HG03103 (cell line): ENCODE results near the gene ALG12.
A peak's percentile ranks its signal among the peaks of the same experiment; 100 is the strongest.

Experiments used
- ATAC-seq: cut with Tn5 transposase; IDR thresholded peaks from one replicate; pipeline ENCODE4 v1.9.1; 2021; ENCODE audit warnings: low read depth; ENCODE audit not compliant: unreplicated experiment

ALG12 gene

DNA sequence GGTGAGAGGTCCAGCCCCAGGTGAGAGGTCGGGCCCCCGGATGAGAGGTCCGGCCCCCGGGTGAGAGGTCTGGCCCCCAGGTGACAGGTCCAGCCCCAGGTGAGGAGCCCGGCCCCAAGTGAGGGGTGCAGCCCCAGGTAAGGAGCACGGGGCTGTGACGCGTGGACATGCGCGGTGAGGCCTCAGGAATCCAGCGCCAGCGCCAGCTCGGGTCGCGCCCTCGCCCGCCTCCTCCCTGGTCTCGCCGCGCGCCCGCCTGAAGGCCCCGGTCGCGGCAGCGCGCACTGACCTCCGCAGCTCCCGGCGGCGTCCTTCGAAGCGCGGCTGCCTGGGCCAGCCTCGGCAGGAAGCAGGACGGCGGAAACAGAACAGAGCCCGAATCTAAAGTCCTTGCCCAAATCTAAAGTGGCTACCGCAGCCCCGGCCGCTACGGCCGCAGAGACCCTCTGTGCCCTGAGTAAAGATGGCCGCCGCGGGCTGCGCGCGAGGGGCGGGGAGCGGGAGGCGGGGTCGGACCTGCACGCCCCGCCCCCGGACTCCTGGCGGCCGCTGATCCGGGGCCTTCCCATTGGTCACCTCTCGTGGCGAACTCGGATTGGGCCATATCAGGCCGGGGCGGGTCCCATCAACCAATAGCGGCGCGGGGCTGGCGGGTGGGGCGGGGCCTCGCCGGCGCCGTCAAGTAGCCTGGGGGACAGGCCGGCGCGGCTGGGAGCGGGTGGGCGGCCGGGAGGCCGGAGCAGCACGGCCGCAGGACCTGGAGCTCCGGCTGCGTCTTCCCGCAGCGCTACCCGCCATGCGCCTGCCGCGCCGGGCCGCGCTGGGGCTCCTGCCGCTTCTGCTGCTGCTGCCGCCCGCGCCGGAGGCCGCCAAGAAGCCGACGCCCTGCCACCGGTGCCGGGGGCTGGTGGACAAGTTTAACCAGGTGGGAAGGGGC is at the start of gene ALG12, which contains the start of gene CRELD2:
Gene ALG12 (minus strand): TSS at position 465 of the 937 bp plus-strand sequence. CDS start 4,673 bp downstream, outside the sequence.
Gene CRELD2 (plus strand): TSS at position 661 of the 937 bp plus-strand sequence. CDS start 136 bp downstream, at position 797.
- peak; percentile 87 for ATAC-seq

DNA sequence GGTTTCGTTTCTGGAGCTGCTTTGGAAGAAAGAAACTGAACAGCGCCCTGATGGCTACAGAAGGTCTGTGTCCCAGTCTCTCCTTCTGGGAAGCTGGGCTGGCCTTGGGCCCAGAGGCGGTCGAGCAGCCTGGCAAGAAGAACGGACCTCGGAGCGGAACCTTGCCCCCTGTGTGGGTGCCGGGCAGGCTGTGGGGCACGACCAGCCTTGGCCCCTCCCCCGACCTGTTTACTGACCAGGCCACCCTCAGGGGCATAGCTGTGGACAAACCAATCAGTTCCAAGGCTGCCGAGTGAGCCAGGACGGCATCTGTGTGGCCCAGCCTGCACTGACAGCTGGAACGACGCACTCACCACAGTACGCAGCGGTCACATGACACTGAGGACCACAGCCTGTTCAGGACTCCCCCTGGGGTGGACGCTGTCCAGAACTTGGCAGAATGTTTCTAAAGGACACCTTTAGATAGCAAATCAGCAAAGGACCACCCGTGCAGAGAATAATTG is 49.5 kb upstream of the ALG12 start:
- no peak for ATAC-seq

DNA sequence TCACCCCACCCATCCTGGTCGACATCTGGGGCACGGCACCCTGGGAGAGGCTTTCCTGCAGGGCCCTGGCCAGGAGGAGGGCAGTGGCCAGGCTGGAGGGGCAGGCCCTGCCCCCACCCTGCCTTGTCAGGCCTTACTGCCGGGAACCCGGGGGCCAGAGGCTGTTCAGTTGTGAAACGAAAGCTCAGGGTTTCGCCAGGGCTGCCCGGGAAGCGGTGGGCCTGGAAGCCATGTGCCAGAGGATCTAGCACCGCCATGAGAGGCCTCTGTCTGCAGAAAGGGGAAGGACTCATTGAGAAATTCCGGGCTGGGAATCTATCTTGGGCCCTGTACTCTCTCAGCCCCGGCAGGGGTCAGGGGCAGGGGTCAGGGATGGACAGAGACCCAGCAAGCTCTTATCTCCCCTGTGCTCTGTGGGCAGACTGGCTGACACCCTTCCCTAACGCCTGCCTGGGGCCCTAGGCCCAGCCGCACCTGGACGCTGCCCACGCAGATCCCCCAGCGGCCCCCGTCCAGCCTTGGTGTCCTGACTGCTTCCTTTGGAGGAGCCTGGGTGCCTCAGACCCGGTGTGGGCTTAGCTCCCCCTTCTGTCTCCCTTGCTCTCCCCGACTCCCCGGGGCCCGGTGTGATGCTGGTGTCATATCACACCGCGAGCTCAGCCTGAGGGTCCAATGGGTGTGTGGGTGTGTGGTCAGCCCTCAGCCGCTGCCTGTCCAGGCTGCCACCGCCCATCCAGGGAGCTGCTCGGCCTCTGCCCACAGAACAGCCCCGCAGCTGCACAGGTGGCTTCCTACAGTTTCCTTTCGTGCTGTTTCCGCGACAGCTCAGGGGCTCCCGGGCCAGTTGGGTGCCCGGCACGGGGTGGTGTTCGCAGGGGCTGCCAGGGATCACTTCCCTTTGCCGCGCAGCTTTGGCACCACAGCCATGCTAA is 48.8 kb upstream of the ALG12 start:
- ATAC-seq, result no peak

DNA sequence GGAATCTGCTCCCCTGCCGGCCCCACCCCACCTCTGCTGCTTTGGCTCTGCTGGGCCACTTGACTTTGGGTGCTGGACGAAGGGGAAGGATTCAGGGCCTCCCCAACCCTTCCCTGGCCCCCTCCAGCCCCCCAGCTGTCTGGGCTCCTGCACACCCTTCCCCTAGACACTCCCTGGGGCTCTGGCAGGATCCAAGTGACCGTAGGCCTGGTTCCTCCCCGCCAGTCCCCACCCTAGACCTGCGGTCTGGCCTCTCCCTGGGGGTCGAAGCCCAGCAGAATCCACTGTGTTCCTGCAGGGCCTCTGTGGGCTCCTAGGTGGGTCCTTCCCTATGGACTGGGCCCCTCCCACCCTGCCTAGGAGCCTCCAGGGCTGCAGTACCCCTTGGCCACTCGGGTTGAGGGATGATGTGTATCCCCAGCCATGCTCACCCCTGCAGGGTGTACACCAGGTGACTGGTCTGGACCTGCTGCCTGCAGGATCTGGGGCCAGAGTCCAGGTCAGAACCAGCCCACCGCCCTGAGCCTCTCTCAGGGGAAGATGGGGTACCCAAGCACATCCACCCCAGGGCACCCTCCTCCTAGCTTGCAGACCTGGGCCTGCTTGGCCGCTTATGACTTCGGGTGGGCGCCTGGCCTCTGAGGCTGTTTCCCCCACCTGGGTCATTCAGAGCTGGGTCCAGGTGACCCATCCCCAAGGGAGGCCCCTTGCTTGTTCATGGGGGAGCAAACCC is 48.0 kb upstream of the ALG12 start:
- no peak for ATAC-seq

- ATAC-seq, result no peak
These were observed 47.1 kb upstream of the ALG12 start for GRCh38 chr22:49965091-49966040.

DNA sequence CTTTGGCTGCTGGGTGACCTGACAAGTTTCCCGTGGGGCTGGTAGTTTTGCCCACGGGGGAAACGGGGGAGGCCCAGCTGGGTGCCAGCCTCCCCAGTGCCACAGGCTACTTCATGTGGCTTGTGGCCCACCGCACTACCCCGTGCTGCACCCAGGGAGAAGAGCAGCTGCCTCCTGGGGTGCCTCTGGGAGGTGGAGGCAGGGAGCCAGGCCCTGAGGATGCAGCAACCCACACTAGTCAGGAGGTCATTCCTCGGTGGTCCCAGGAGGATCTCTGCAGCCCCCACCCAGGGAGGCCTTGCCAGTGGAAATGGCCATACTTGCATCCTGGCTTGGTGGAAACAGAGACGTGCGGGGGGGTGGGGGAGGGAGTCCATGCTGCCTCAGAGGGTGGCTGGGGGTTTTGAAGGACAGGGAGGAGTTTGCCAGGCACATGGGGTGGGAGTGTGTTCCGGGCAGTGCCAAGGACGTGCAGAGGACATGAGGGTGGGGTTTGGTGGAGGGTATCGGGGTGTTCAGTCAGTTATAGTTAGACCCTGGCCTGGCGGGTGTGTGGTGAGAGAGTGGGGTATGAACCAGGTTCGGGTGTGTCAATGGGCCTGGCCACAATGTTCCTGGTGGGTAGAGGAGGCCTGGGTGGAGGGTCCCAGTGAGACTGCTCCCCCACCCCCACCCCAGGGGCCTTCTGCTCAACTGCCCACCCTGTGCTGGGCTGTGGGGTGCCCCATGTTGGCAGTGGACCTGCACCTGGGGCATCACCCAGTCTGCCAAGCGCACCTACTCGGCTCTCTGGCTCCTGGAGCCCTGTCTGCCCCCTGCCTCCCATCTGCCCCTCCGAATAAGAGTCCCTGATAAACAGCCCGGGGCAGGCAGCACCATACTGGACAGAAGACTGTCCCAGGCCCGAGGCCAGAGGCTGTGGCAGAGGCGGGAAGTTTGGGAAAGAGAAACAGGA is 46.2 kb upstream of the ALG12 start:
- no peak for ATAC-seq

DNA sequence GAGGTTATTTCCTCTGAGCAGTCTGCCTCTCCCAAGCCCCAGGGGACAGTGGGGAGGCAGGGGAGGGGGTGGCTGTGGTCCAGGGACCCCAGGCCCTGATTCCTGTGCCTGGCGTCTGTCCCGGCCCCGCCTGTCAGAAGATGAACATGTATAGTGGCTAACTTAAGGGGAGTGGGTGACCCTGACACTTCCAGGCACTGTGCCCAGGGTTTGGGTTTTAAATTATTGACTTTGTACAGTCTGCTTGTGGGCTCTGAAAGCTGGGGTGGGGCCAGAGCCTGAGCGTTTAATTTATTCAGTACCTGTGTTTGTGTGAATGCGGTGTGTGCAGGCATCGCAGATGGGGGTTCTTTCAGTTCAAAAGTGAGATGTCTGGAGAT is 45.4 kb upstream of the ALG12 start:
- ATAC-seq, result no peak

DNA sequence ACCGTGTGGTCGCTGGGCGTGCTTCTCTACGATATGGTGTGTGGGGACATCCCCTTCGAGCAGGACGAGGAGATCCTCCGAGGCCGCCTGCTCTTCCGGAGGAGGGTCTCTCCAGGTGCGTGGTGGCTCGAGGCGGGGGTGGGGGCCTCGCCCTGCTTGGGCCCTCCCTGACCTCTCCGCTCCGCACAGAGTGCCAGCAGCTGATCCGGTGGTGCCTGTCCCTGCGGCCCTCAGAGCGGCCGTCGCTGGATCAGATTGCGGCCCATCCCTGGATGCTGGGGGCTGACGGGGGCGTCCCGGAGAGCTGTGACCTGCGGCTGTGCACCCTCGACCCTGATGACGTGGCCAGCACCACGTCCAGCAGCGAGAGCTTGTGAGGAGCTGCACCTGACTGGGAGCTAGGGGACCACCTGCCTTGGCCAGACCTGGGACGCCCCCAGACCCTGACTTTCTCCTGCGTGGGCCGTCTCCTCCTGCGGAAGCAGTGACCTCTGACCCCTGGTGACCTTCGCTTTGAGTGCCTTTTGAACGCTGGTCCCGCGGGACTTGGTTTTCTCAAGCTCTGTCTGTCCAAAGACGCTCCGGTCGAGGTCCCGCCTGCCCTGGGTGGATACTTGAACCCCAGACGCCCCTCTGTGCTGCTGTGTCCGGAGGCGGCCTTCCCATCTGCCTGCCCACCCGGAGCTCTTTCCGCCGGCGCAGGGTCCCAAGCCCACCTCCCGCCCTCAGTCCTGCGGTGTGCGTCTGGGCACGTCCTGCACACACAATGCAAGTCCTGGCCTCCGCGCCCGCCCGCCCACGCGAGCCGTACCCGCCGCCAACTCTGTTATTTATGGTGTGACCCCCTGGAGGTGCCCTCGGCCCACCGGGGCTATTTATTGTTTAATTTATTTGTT is 44.8 kb upstream of the ALG12 start:
- ATAC-seq, result no peak

- ATAC-seq, result no peak
These were observed 43.9 kb upstream of the ALG12 start for GRCh38 chr22:49962012-49962750.

GRCh38 chr22:49961601-49962011 is 43.4 kb upstream of the ALG12 start:
- no peak for ATAC-seq

DNA sequence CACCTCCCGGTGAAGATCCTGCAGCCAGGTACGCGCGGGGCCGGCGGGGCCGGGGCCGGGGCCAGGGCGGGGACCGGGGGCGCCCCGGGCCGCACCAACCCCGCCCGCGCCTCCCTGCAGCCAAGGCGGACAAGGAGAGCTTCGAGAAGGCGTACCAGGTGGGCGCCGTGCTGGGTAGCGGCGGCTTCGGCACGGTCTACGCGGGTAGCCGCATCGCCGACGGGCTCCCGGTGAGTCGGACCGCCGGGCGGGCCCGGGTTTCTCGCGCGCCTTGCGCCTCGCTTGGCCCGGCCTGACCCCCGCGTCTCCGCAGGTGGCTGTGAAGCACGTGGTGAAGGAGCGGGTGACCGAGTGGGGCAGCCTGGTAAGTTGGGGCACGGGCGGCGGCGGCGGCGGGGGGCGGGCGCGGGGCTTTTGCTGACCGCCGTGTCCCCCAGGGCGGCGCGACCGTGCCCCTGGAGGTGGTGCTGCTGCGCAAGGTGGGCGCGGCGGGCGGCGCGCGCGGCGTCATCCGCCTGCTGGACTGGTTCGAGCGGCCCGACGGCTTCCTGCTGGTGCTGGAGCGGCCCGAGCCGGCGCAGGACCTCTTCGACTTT is 42.9 kb upstream of the ALG12 start:
- ATAC-seq, result no peak

DNA sequence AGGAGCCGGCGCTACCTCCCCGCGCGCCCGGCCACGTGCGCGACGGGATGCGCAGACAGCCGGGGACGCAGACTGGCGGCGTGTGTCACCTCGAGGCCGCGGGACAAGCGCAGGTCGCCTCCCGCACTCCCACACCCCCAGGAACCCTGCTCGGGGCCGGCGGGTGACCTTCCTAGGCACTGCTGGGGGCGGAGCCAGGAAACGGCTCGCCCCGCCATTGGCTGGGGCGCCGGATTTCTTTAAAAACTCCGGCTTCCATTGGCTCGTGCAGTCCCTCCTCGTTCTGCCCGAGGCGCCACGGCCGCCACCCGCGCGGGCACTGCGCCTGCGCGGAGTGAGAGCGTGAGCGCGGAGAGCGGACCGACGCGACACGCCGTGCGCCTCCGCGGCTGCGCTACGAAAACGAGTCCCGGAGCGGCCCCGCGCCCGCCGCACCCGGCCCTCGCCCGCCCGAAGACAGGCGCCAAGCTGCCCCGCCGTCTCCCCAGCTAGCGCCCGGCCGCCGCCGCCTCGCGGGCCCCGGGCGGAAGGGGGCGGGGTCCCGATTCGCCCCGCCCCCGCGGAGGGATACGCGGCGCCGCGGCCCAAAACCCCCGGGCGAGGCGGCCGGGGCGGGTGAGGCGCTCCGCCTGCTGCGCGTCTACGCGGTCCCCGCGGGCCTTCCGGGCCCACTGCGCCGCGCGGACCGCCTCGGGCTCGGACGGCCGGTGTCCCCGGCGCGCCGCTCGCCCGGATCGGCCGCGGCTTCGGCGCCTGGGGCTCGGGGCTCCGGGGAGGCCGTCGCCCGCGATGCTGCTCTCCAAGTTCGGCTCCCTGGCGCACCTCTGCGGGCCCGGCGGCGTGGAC is 42.1 kb upstream of the ALG12 start, which contains the start of gene PIM3:
Gene PIM3 (plus strand): TSS at position 614 of the 846 bp plus-strand sequence. CDS start 176 bp downstream, at position 790.
- ATAC-seq, result peak; percentile 47

GRCh38 chr22:49959782-49960158 is 41.5 kb upstream of the ALG12 start:
- ATAC-seq, result peak; percentile 11

GRCh38 chr22:49958931-49959781 is 40.9 kb upstream of the ALG12 start:
- ATAC-seq, result no peak
